Hematopoietic multipotent progenitor cell treated with erythropoietin and hydrocortisone succinate and interleukin-3 and kit ligand, for 15 days (in vitro differentiated cells): ENCODE data around the gene FBXO17.
"Not testable (repeated sequence)": the region's sequence is repeated elsewhere in the genome, so short reads cannot be mapped to it uniquely, and the experiment has no call there.

ENCODE experiments used
- DNase-seq: peaks from one replicate; pipeline ENCODE4 v3.0.0-alpha.2; 2015; ENCODE audit warnings: low spot score

FBXO17 gene

GRCh38 chr19:38980583-38981374, 5.2 kb upstream of the FBXO17 start:
- DNase-seq: no peak

DNA sequence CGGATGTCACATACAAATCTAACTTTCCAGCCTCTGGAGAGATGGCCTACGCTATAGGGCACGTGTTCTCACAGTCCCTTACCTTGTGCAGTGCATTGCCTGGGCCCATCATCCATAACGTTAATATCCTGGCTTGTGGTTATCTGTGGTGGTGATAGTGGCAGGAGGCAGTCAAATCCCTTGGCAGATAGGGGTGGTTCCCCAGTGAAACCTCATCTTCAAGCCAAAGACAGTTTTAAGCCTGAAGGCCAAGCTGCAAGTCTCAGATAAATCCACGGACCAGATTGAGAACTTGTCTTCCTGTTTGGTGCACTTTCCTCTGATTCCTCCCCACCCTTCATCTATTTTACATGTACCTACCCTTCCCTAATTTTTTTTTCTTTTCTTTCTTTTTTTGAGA, 4.3 kb upstream of the FBXO17 start:
- no peak for DNase-seq

DNA sequence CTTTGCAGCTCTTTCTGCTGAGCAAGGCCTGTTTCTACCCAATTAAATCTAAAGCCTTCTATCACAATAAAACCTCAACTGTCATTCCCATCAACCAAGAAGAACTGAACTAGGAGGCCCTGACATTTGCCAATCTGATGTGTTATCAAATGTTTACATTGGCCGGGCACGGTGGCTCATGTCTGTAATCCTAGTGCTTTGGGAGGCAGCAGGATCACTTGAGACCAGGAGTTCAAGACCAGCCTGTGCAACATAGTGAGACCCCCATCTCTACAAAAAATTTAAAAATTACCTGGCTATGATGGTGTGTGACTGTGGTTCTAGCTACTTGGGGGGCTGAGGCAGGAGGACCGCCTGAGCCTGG, 2.8 kb upstream of the FBXO17 start:
- DNase-seq: no peak

DNA sequence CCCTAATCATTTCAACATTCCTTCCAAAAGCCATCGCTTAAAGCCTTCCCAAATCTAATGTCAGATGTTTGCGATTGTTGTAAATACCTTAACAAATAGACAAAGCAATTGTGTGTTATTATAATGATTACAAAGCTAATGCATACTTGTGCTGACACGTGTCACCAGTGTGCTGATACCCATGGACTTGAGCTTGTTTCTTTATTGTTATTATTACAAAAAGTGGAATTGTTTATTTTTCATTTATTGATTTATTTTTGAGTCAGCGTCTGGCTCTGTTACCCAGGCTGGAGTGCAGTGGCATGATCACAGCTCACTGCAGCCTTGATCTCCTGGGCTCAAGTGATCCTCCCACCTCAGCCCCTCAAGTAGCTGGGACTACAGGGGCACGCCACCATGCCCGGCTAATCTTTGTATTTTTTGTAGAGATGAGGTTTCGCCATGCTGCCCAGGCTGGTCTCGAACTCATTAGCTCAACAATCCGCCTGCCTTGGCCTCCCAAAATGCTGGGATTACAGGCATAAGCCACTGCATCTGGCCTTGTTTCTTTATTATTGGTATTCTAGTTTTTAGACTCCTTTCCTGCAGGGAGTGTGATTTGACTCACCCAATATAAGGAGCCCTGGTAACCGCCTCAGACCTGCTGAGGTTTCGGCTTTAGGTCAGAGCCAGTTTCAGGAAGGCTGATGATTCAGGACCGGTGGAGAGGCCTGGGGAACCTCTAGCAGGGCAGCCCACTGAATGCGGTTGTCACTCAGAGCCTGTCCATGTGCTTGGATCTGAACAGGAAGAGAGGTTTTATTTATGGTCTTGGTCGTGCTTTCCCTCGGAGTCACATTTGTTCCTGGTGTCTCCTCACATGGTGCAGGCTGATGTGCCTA, 2.1 kb upstream of the FBXO17 start:
- no peak for DNase-seq

DNA sequence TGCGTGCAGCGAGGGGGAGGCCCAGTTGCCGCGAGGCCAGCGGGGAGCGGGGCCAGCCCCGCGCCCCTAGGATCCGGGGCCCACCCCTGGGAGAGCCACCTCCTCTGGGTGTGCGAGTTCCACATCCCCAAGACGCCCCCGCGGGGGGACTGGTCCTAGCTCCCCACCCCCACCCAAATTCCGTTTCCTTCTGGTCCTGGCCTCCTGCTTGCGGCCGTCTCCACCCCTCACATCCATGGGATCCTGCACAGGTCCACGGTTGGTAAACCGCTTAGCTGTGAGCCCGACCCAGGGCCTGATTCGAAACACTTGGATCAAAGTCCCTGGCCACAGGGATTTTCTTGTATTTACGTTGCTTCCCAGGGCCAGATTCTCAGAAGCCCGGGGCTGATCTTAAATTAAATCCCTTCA, 324 bp upstream of the FBXO17 start:
- DNase-seq: no peak

GRCh38 chr19:38974624-38975213, 823 bp downstream of the FBXO17 start:
- no peak for DNase-seq

GRCh38 chr19:38971672-38972071, 3.9 kb downstream of the FBXO17 start:
- no peak for DNase-seq

DNA sequence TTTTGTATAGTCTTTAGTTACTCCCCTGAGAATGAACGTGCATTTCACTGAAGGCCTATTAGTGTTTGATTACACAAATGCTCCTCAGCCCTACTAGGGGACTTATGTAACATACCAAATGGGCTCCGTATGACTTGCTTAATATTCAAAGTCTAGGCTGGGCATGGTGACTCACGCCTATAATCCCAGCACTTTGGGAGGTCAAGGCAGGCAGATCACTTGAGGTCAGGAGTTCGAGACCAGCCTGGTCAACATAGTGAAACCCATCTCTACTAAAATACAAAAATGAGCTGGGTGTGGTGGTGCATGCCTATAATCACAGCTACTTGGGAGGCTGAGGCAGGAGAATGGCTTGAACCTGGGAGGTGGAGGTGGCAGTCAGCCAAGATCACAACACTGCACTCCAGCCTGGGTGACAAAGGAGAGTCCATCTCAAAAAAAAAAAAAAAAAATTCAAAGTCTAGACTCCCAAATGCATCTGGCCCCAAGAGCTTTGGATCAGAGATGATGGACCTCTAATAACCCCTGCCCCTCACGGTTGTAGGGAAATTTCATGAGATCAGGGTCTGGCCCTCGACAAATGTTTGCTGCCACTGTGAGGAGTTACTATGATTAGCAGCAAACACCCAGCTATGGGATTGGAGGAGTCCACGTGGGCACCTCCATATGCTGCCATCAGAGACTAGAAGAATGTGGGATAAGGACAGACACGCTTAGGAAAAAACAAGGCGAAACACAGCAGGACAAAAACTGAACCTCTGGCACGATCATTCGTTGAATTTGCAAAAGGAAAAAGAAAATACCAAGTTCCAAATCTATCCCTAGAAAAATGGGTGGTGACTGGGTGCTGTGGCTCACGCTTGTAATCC, 4.6 kb downstream of the FBXO17 start:
- no peak for DNase-seq

- DNase-seq: not testable (repeated sequence)
Observed at GRCh38 chr19:38966149-38966548, 9.4 kb downstream of the FBXO17 start.

GRCh38 chr19:38964738-38965137, 10.8 kb downstream of the FBXO17 start:
- no peak for DNase-seq

DNA sequence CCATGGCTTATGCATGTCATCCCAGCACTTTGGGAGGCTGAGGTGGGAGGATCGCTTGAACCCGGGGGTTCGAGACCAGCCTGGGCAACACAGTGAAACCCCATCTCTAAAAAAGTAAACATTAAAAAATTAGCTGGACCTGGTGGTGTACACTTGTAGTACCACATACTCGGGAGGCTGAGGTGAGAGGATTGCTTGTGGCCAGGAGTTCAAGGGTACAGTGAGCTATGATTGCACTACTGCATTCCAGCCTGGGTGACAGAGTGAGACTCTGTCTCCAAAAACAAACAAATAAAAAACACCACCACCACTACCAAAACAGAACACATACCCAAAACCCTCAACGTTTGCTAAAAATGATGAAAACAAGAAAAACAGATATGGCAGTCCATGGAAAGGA, 15.9 kb downstream of the FBXO17 start:
- no peak for DNase-seq

DNA sequence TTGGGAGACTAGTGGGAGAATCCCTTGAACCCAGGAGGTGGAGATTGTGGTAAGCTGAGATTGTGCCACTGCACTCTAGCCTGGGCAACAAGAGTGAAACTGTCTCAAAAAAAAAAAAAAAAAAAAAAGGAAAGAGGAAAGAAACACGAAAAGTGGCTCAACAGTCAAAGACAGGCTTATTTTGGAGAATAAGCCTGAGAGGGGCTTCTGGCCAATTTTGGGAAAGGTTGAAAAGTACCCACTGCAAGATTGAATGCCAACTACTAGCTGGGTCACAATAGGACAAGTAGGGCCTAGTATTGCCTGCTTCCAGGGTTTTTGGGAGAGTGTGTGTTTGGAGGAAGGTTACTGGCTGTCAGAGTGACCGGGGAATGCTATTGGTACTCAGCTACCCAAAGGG, 17.2 kb downstream of the FBXO17 start:
- DNase-seq: no peak

- no peak for DNase-seq
Observed at GRCh38 chr19:38956264-38956663, 19.3 kb downstream of the FBXO17 start.

- no peak for DNase-seq
Observed at GRCh38 chr19:38953677-38954076, 21.9 kb downstream of the FBXO17 start.

- peak; percentile 19 for DNase-seq
Observed at GRCh38 chr19:38952395-38953165, 23.0 kb downstream of the FBXO17 start.

- DNase-seq: no peak
Observed at GRCh38 chr19:38951187-38951586, 24.4 kb downstream of the FBXO17 start.

- DNase-seq: peak; percentile 73
Observed at GRCh38 chr19:38949580-38950367, 25.8 kb downstream of the FBXO17 start.

- DNase-seq: no peak
Observed at GRCh38 chr19:38946229-38947010, 29.1 kb downstream of the FBXO17 start.

GRCh38 chr19:38945562-38946228, 29.8 kb downstream of the FBXO17 start:
- DNase-seq: no peak
